ENCODE results near the gene PLCB1. TPM values are rescaled to one million over a fixed set of nuclear protein-coding genes. Genes with fewer than 3 reads are reported as not detected.

Gene PLCB1
- total RNA-seq, 6 experiments from 2014 or later, result 17.2 to 25.7 (median 23.1) TPM

DNA sequence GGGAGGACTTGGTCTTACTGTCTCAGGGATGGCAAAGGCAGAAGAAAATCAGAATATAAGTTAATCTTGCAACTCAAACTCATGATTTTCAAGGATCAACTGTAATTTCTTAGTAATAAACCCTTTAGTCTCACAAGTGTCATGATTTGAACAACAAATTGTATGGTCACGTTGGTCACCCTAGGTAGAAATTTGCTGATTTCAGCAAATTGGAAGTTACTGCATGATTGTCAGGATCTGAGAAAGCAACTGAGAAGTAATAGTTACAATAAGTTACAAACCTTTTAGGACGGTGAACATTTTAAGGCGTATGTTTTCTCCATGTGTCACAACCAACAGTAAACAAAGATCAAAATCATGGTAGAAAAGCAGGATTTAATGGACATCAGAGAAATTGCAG is 375.2 kb downstream of the PLCB1 start:
- no peak for DNase-seq
- Mint-ChIP-seq H3K9me3 (peaks cover 4% of the 10 kb centered on the region), H3K36me3 (ENCODE audit: low read depth) (peaks cover 13% of the 10 kb centered on the region), H3K27ac (no peak overlapping the region), H3K27me3 (ENCODE audit: insufficient read depth) (peaks cover 2% of the 10 kb centered on the region; the same call in 1 of the 2 replicates), H3K4me3 (no peak overlapping the region), H3K4me1 (ENCODE audit: low read depth) (no peaks in the 10 kb centered on the region)
- TF ChIP-seq, protein P1, sequence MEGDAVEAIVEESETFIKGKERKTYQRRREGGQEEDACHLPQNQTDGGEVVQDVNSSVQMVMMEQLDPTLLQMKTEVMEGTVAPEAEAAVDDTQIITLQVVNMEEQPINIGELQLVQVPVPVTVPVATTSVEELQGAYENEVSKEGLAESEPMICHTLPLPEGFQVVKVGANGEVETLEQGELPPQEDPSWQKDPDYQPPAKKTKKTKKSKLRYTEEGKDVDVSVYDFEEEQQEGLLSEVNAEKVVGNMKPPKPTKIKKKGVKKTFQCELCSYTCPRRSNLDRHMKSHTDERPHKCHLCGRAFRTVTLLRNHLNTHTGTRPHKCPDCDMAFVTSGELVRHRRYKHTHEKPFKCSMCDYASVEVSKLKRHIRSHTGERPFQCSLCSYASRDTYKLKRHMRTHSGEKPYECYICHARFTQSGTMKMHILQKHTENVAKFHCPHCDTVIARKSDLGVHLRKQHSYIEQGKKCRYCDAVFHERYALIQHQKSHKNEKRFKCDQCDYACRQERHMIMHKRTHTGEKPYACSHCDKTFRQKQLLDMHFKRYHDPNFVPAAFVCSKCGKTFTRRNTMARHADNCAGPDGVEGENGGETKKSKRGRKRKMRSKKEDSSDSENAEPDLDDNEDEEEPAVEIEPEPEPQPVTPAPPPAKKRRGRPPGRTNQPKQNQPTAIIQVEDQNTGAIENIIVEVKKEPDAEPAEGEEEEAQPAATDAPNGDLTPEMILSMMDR (IDR thresholded peaks at IDR 0.05), result no peak

DNA sequence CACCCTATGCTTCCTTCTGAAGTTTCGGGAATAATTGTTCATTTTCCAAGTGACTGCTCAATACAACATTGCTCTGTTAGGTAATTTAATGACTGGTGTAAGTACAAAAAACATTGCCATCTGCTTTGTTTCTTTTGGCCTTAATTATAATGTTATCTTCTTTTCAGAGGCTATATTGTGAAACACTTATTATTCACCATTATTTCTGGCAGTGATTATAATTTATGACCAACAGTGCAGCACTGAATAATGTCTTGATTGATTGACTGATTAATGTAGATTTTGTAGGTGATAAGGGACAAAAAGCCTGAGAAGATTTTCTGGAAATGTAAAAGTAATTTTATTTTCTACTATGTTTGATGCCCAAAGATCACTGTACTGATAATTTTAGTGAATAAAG is 377.7 kb downstream of the PLCB1 start:
- H3K4me1 Mint-ChIP-seq (ENCODE audit: low read depth), result no peaks in the 10 kb centered on the region
- H3K36me3 Mint-ChIP-seq (ENCODE audit: low read depth), result peaks cover 13% of the 10 kb centered on the region
- DNase-seq, result no peak
- peaks cover 4% of the 10 kb centered on the region for H3K9me3 Mint-ChIP-seq
- TF ChIP-seq, protein P1 (IDR thresholded peaks at IDR 0.05), result no peak
- no peak overlapping the region for H3K27ac Mint-ChIP-seq
- H3K27me3 Mint-ChIP-seq (ENCODE audit: insufficient read depth), result no peaks in the 10 kb centered on the region
- no peak overlapping the region for H3K4me3 Mint-ChIP-seq

DNA sequence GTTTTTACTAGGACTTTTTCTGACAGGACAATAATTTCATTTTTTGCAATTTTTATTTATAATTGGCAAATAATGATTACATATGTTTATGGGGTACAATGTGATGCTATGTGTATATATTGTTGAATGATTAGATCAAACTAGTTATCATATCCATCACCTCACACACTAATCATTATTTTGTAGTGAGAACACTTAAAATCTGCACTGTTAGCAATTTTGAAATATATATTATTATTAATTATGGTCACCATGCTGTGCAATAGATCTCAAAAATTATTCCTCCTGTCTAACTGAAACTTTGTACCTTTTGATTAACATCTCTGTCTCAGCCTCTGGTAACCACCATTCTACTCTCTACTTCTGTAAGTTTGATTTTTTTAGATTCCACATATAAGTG is 378.7 kb downstream of the PLCB1 start:
- DNase-seq, result no peak
- H3K4me1 Mint-ChIP-seq (ENCODE audit: low read depth), result no peaks in the 10 kb centered on the region
- TF ChIP-seq, protein P1 (IDR thresholded peaks at IDR 0.05), result no peak
- H3K36me3 Mint-ChIP-seq (ENCODE audit: low read depth), result peaks cover 15% of the 10 kb centered on the region
- H3K4me3 Mint-ChIP-seq, result no peak overlapping the region
- no peak overlapping the region for H3K27ac Mint-ChIP-seq
- peaks cover 4% of the 10 kb centered on the region for H3K9me3 Mint-ChIP-seq
- H3K27me3 Mint-ChIP-seq (ENCODE audit: insufficient read depth), result no peaks in the 10 kb centered on the region

DNA sequence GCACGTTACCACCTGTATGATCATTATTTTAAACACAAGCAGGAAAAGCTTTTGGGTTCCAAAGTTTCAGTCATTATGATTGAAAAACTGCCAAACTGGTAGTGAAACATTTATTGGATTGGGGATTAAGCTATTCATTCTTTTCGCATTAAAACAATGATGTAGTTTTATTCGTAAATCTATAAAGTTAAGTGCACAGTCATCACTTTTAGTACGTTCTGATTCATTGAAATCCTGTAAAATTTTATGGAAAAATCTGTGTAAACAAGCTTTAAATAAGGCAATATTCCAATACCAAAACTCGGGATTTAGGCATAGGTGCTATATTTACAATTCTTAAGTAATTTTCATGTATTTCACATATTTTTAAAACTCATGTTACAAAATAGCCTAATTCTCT is 379.9 kb downstream of the PLCB1 start:
- Mint-ChIP-seq H3K36me3 (ENCODE audit: low read depth) (peaks cover 16% of the 10 kb centered on the region), H3K4me3 (no peak overlapping the region)
- no peak for DNase-seq

DNA sequence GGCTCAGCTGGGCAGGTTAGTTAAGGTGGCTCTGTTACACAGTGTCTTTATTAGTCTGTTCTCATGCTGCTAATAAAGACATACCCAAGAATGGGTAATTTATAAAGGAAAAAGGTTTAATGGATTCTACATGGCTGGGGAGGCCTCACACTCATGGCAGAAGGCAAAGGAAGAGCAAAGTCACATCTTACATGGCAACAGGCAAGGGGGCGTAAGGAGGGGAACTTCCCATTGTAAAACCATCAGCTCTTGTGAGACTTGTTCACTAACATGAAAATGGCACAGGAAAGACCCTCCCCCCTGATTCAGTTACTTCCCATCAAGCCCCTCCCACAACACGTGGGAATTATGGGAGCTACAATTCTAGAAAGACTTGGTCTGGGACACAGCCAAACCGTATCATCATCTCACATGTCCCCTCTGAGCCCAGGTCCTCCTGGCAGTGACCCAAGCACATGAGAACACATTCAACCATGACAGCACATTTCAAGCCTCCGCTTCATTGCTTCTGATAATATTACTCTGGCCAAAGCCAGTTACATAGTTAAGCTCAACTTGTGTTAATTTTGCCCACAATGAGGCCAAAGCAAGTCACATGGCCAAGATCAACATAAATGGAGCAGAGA is 383.9 kb downstream of the PLCB1 start:
- DNase-seq, result no peak

More for the DNA sequence above, 379.9 kb downstream of the PLCB1 start:
- no peaks in the 10 kb centered on the region for H3K4me1 Mint-ChIP-seq (ENCODE audit: low read depth)
- TF ChIP-seq, protein P1 (IDR thresholded peaks at IDR 0.05), result no peak
- no peak overlapping the region for H3K27ac Mint-ChIP-seq
- H3K27me3 Mint-ChIP-seq (ENCODE audit: insufficient read depth), result no peaks in the 10 kb centered on the region
- H3K9me3 Mint-ChIP-seq, result peaks cover 4% of the 10 kb centered on the region

More for the DNA sequence above, 383.9 kb downstream of the PLCB1 start:
- no peaks in the 10 kb centered on the region for H3K27me3 Mint-ChIP-seq (ENCODE audit: insufficient read depth)
- H3K4me1 Mint-ChIP-seq (ENCODE audit: low read depth), result no peaks in the 10 kb centered on the region
- no peak overlapping the region for H3K4me3 Mint-ChIP-seq
- TF ChIP-seq, protein P1 (IDR thresholded peaks at IDR 0.05), result no peak
- H3K27ac Mint-ChIP-seq, result no peak overlapping the region
- H3K36me3 Mint-ChIP-seq (ENCODE audit: low read depth), result 0 out of 2 replicates have a peak, but pooled peaks cover 5% of the 10 kb centered on the region
- H3K9me3 Mint-ChIP-seq, result no peaks in the 10 kb centered on the region

All from HFFc6 (cell line).